B cell (primary cell): ENCODE data around the gene SMOC1.

Experiments
- EZH2 ChIP-seq: IDR thresholded peaks from 2 replicates; pipeline ENCODE4 v1.6.1; 2012; ENCODE audit warnings: borderline replicate concordance, low read depth, mild to moderate bottlenecking, moderate library complexity, low read length; ENCODE audit not compliant: insufficient read depth, poor library complexity, severe bottlenecking
- TF ChIP-seq, protein P1 (sequence below): fragments of 200-600 bp; IDR thresholded peaks from one replicate; pipeline ENCODE4 v1.8.0; 2022; ENCODE audit warnings: antibody characterized with exemption, mild to moderate bottlenecking

DNA sequence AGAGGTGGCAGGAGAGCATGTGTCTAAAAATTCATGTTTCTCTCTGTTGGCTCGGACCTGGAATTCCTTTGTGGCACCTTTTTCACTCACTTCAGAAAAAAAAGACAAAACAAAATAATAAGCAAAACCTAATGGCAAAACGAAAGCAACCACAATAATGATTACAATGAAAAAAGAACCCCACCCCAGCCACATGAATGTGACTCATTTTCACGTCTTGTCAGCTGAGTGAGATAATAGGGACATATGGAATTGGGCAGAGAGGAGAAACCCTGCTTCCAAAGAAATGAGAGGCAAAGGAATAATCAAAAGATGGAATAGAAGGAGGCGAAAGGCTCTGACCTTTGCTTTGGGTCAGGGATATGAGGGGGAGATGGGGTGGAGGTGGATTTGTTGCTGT lies 166.1 kb downstream of the SMOC1 start:
- TF ChIP-seq, protein P1, sequence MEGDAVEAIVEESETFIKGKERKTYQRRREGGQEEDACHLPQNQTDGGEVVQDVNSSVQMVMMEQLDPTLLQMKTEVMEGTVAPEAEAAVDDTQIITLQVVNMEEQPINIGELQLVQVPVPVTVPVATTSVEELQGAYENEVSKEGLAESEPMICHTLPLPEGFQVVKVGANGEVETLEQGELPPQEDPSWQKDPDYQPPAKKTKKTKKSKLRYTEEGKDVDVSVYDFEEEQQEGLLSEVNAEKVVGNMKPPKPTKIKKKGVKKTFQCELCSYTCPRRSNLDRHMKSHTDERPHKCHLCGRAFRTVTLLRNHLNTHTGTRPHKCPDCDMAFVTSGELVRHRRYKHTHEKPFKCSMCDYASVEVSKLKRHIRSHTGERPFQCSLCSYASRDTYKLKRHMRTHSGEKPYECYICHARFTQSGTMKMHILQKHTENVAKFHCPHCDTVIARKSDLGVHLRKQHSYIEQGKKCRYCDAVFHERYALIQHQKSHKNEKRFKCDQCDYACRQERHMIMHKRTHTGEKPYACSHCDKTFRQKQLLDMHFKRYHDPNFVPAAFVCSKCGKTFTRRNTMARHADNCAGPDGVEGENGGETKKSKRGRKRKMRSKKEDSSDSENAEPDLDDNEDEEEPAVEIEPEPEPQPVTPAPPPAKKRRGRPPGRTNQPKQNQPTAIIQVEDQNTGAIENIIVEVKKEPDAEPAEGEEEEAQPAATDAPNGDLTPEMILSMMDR, result no peak
- no peak for TF ChIP-seq EZH2
